ENCODE measurements around the gene NOC4L. TPM values are rescaled to one million over a fixed set of nuclear protein-coding genes. Genes with fewer than 3 reads are reported as not detected.

The NOC4L gene
- total RNA-seq, 1 experiment from 2014 or later, result 10.4 TPM

GRCh38 chr12:132188451-132188901 lies 44.2 kb downstream of the NOC4L start:
- Histone ChIP-seq H3K4me1 (ENCODE audit: low read length) (peaks cover 21% of the 10 kb centered on the region), H3K27ac (ENCODE audit: low read length) (no peak overlapping the region)

GRCh38 chr12:132188916-132189325 lies 44.7 kb downstream of the NOC4L start:
- no peaks in the 10 kb centered on the region for H3K27me3 ChIP-seq (ENCODE audit: low read length)
- peaks cover 6% of the 10 kb centered on the region; the same call in 1 of the 2 replicates for H3K9me3 ChIP-seq (ENCODE audit: low read length)
- H3K4me2 ChIP-seq (ENCODE audit: low read depth, low read length, poor library complexity, severe bottlenecking), result peak overlapping the region; percentile 88
- peak overlapping the region; percentile 61; the same call in 1 of the 2 replicates for H3K4me3 ChIP-seq (ENCODE audit: low read length)
- no peaks in the 10 kb centered on the region for H3K79me2 ChIP-seq (ENCODE audit: low read length)
- peak overlapping the region; percentile 55 for H3K9ac ChIP-seq (ENCODE audit: low read length)
- DNase-seq, result no peak
- H3K36me3 ChIP-seq (ENCODE audit: insufficient read depth, low read length), result no peaks in the 10 kb centered on the region
- H3K27ac ChIP-seq (ENCODE audit: low read length), result no peak overlapping the region
- H3K4me1 ChIP-seq (ENCODE audit: low read length), result peaks cover 21% of the 10 kb centered on the region
- no peaks in the 10 kb centered on the region for H4K20me1 ChIP-seq (ENCODE audit: insufficient read depth, low read depth, low read length)
- H2AFZ ChIP-seq (ENCODE audit: low read length), result peak overlapping the region; percentile 33; the same call in 1 of the 2 replicates
- H3K9me2 ChIP-seq (replicated peaks; ENCODE audit: insufficient read depth, low read length), result no peaks in the 10 kb centered on the region

More at GRCh38 chr12:132188451-132188901, 44.2 kb downstream of the NOC4L start:
- H3K9me3 ChIP-seq (ENCODE audit: low read length), result peaks cover 2% of the 10 kb centered on the region; the same call in 1 of the 2 replicates
- H4K20me1 ChIP-seq (ENCODE audit: insufficient read depth, low read depth, low read length), result no peaks in the 10 kb centered on the region
- no peak overlapping the region for H2AFZ ChIP-seq (ENCODE audit: low read length)
- no peaks in the 10 kb centered on the region for H3K79me2 ChIP-seq (ENCODE audit: low read length)
- no peaks in the 10 kb centered on the region for H3K27me3 ChIP-seq (ENCODE audit: low read length)
- H3K9me2 ChIP-seq (replicated peaks; ENCODE audit: insufficient read depth, low read length), result no peaks in the 10 kb centered on the region
- no peaks in the 10 kb centered on the region for H3K36me3 ChIP-seq (ENCODE audit: insufficient read depth, low read length)
- H3K4me3 ChIP-seq (ENCODE audit: low read length), result no peak overlapping the region
- no peak for DNase-seq
- H3K9ac ChIP-seq (ENCODE audit: low read length), result no peak overlapping the region; the same call in 1 of the 2 replicates
- no peak overlapping the region for H3K4me2 ChIP-seq (ENCODE audit: low read depth, low read length, poor library complexity, severe bottlenecking)

- peak overlapping the region; percentile 93; the same call in 1 of the 2 replicates for H2AFZ ChIP-seq (ENCODE audit: low read length)
- no peak overlapping the region for H3K27ac ChIP-seq (ENCODE audit: low read length)
- no peaks in the 10 kb centered on the region for H3K79me2 ChIP-seq (ENCODE audit: low read length)
- DNase-seq, result peak; percentile 94
- peak overlapping the region; percentile 55 for H3K9ac ChIP-seq (ENCODE audit: low read length)
- peaks cover 12% of the 10 kb centered on the region; the same call in 1 of the 2 replicates for H3K9me3 ChIP-seq (ENCODE audit: low read length)
- peak overlapping the region; percentile 61 for H3K4me3 ChIP-seq (ENCODE audit: low read length)
- no peaks in the 10 kb centered on the region for H3K27me3 ChIP-seq (ENCODE audit: low read length)
- peak overlapping the region; percentile 88 for H3K4me2 ChIP-seq (ENCODE audit: low read depth, low read length, poor library complexity, severe bottlenecking)
- peaks cover 18% of the 10 kb centered on the region for H3K4me1 ChIP-seq (ENCODE audit: low read length)
- no peaks in the 10 kb centered on the region for H4K20me1 ChIP-seq (ENCODE audit: insufficient read depth, low read depth, low read length)
- no peaks in the 10 kb centered on the region for H3K36me3 ChIP-seq (ENCODE audit: insufficient read depth, low read length)
- no peaks in the 10 kb centered on the region for H3K9me2 ChIP-seq (replicated peaks; ENCODE audit: insufficient read depth, low read length)
Measured at GRCh38 chr12:132189378-132190011, 45.2 kb downstream of the NOC4L start.

- Histone ChIP-seq H3K4me2 (ENCODE audit: low read depth, low read length, poor library complexity, severe bottlenecking) (peak overlapping the region; percentile 88), H4K20me1 (ENCODE audit: insufficient read depth, low read depth, low read length) (no peaks in the 10 kb centered on the region), H2AFZ (ENCODE audit: low read length) (peak overlapping the region; percentile 93; the same call in 1 of the 2 replicates), H3K79me2 (ENCODE audit: low read length) (no peaks in the 10 kb centered on the region), H3K27me3 (ENCODE audit: low read length) (no peaks in the 10 kb centered on the region), H3K36me3 (ENCODE audit: insufficient read depth, low read length) (no peaks in the 10 kb centered on the region), H3K27ac (ENCODE audit: low read length) (no peak overlapping the region), H3K9me3 (ENCODE audit: low read length) (peaks cover 12% of the 10 kb centered on the region; the same call in 1 of the 2 replicates), H3K4me3 (ENCODE audit: low read length) (peak overlapping the region; percentile 61), H3K9me2 (replicated peaks; ENCODE audit: insufficient read depth, low read length) (no peaks in the 10 kb centered on the region), H3K9ac (ENCODE audit: low read length) (peak overlapping the region; percentile 55), H3K4me1 (ENCODE audit: low read length) (peaks cover 18% of the 10 kb centered on the region)
- no peak for DNase-seq
Measured at GRCh38 chr12:132190012-132190755, 45.9 kb downstream of the NOC4L start.

- Histone ChIP-seq H3K9me2 (replicated peaks; ENCODE audit: insufficient read depth, low read length) (no peaks in the 10 kb centered on the region), H3K27ac (ENCODE audit: low read length) (no peak overlapping the region), H3K4me2 (ENCODE audit: low read depth, low read length, poor library complexity, severe bottlenecking) (no peak overlapping the region), H4K20me1 (ENCODE audit: insufficient read depth, low read depth, low read length) (no peaks in the 10 kb centered on the region), H3K4me1 (ENCODE audit: low read length) (peaks cover 18% of the 10 kb centered on the region), H3K9ac (ENCODE audit: low read length) (no peak overlapping the region), H3K4me3 (ENCODE audit: low read length) (no peak overlapping the region), H3K27me3 (ENCODE audit: low read length) (no peaks in the 10 kb centered on the region), H3K36me3 (ENCODE audit: insufficient read depth, low read length) (no peaks in the 10 kb centered on the region), H3K9me3 (ENCODE audit: low read length) (peaks cover 12% of the 10 kb centered on the region; the same call in 1 of the 2 replicates), H2AFZ (ENCODE audit: low read length) (no peak overlapping the region), H3K79me2 (ENCODE audit: low read length) (no peaks in the 10 kb centered on the region)
- DNase-seq, result no peak
Measured at GRCh38 chr12:132190834-132191500, 46.7 kb downstream of the NOC4L start.

GRCh38 chr12:132191715-132192553 lies 47.7 kb downstream of the NOC4L start:
- no peaks in the 10 kb centered on the region for H3K9me2 ChIP-seq (replicated peaks; ENCODE audit: insufficient read depth, low read length)
- H3K36me3 ChIP-seq (ENCODE audit: insufficient read depth, low read length), result no peaks in the 10 kb centered on the region
- H3K4me3 ChIP-seq (ENCODE audit: low read length), result no peak overlapping the region
- no peak overlapping the region for H3K4me2 ChIP-seq (ENCODE audit: low read depth, low read length, poor library complexity, severe bottlenecking)
- no peak overlapping the region for H2AFZ ChIP-seq (ENCODE audit: low read length)
- DNase-seq, result no peak
- H3K27ac ChIP-seq (ENCODE audit: low read length), result no peak overlapping the region
- H3K4me1 ChIP-seq (ENCODE audit: low read length), result peaks cover 18% of the 10 kb centered on the region
- peaks cover 12% of the 10 kb centered on the region; the same call in 1 of the 2 replicates for H3K9me3 ChIP-seq (ENCODE audit: low read length)
- no peak overlapping the region for H3K9ac ChIP-seq (ENCODE audit: low read length)
- H3K27me3 ChIP-seq (ENCODE audit: low read length), result no peaks in the 10 kb centered on the region
- no peaks in the 10 kb centered on the region for H3K79me2 ChIP-seq (ENCODE audit: low read length)
- no peaks in the 10 kb centered on the region for H4K20me1 ChIP-seq (ENCODE audit: insufficient read depth, low read depth, low read length)

GRCh38 chr12:132194056-132194455 lies 49.8 kb downstream of the NOC4L start:
- no peak overlapping the region for H3K27ac ChIP-seq (ENCODE audit: low read length)
- no peak overlapping the region for H2AFZ ChIP-seq (ENCODE audit: low read length)
- no peaks in the 10 kb centered on the region for H4K20me1 ChIP-seq (ENCODE audit: insufficient read depth, low read depth, low read length)
- peaks cover 15% of the 10 kb centered on the region for H3K4me1 ChIP-seq (ENCODE audit: low read length)
- no peaks in the 10 kb centered on the region for H3K79me2 ChIP-seq (ENCODE audit: low read length)
- no peak overlapping the region for H3K4me2 ChIP-seq (ENCODE audit: low read depth, low read length, poor library complexity, severe bottlenecking)
- no peaks in the 10 kb centered on the region for H3K9me2 ChIP-seq (replicated peaks; ENCODE audit: insufficient read depth, low read length)
- DNase-seq, result no peak
- H3K36me3 ChIP-seq (ENCODE audit: insufficient read depth, low read length), result no peaks in the 10 kb centered on the region
- no peak overlapping the region for H3K9ac ChIP-seq (ENCODE audit: low read length)
- peaks cover 12% of the 10 kb centered on the region; the same call in 1 of the 2 replicates for H3K9me3 ChIP-seq (ENCODE audit: low read length)
- H3K4me3 ChIP-seq (ENCODE audit: low read length), result no peak overlapping the region
- H3K27me3 ChIP-seq (ENCODE audit: low read length), result no peaks in the 10 kb centered on the region
